Activated CD8-positive, alpha-beta memory T cell treated with anti-CD3 and anti-CD28 coated beads, Interleukin-2, amount 10 ng/mL, durations not matched to agents 7 days and 5 days (primary cell): ENCODE results near the gene SPIRE1. TPM values are rescaled to one million over a fixed set of nuclear protein-coding genes. Genes with fewer than 3 reads are reported as not detected.
"Not testable (repeated sequence)": the region's sequence is repeated elsewhere in the genome, so short reads cannot be mapped to it uniquely, and the experiment has no call there.

ENCODE experiments used
- ATAC-seq: fragments of 150-1000 bp; cut with Tn5 transposase; one replicate; pipeline ENCODE4 v1.10.0; 2021; ENCODE audit warnings: moderate library complexity
- CTCF ChIA-PET: fragments of 350-600 bp; sonication (Branson Sonifier 250); formaldehyde crosslinking; loops from one replicate; lab custom pipeline; 2021; ENCODE audit warnings: antibody characterized with exemption; lab: Charles Lee
- DNase-seq: peaks from one replicate; pipeline ENCODE4 v3.0.0-alpha.2; 2020
- H3K27ac Mint-ChIP-seq: one replicate; pipeline ENCODE4 v1.8.0; 2021; ENCODE audit warnings: mild to moderate bottlenecking, mixed read lengths
- H3K27me3 Mint-ChIP-seq: one replicate; pipeline ENCODE4 v1.8.0; 2021; ENCODE audit warnings: mixed read lengths
- H3K36me3 Mint-ChIP-seq: one replicate; pipeline ENCODE4 v1.8.0; 2021; ENCODE audit warnings: mild to moderate bottlenecking, mixed read lengths
- H3K4me1 Mint-ChIP-seq: one replicate; pipeline ENCODE4 v1.8.0; 2021; ENCODE audit warnings: mixed read lengths
- H3K4me3 Mint-ChIP-seq: one replicate; pipeline ENCODE4 v1.8.0; 2021; ENCODE audit warnings: mild to moderate bottlenecking, moderate library complexity, mixed read lengths
- H3K9me3 Mint-ChIP-seq: one replicate; pipeline ENCODE4 v1.8.0; 2022; ENCODE audit warnings: low read depth, mixed read lengths
- total RNA-seq, 2 experiments: library from RNA; stranded (reverse); gene quantifications; one replicate each; pipeline ENCODE4 v1.2.3, GENCODE V29; 2021

The SPIRE1 gene
- total RNA-seq, 2 experiments from 2014 or later = 3.4 to 9.6 TPM

DNA sequence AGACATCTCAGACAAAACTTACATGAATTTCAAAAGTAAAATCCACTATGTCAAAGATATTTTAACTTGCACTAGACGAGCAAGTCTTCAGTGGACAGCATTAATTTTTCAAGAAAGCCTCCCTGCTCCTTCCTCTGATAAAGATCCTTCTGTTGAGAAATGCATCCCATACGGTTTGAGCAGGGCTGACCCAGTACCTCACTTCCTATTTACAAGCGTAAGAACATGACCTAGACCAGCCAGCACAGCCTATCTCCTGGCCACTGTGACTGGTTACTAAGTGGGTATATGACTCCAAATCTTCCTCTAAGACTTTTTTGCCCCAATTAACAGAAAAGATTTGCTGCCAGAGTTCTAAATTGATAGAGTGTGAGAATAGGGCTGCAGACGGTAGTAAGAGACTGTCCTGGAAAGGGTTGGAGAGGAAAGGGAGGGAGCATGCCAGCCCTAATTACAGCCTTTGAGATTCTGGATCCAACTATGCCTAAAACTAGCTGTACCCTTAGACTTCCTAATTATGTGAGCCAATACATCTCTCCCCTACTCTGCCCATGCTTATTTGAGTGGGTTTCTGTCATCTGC is 141.8 kb downstream of the SPIRE1 start:
- DNase-seq = no peak
- ATAC-seq = no peak
- CTCF ChIA-PET = interaction anchor here (1.7 kb wide), 1 partner anchor 10 kb away, joined by 3 read pairs; no protein-coding TSS in a partner anchor
- Mint-ChIP-seq H3K9me3 (no peaks in the 10 kb centered on the region), H3K36me3 (no peaks in the 10 kb centered on the region), H3K4me1 (no peaks in the 10 kb centered on the region), H3K4me3 (no peak overlapping the region), H3K27ac (no peak overlapping the region), H3K27me3 (peaks cover 3% of the 10 kb centered on the region)

DNA sequence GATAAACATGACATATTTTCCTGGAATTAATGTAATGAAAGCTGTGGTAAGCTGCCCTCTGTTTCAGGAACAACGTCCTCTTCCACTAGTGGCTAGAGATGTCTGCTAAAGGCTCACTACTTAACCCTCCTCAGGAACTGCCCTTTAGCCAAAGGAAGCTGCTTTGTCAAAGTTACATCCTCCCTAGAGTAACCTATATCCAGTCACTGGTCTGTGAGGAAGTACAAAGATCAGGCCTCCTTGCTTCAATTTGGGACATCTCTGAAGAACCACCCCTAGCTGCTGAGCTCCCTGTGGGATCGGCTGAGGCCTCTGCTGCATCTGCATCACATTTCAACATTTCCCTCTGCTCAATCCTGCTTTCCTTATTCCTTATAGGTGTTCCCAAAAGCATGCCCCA is 142.4 kb downstream of the SPIRE1 start:
- H3K27ac Mint-ChIP-seq = no peak overlapping the region
- ATAC-seq = no peak
- H3K4me3 Mint-ChIP-seq = no peak overlapping the region
- no peaks in the 10 kb centered on the region for H3K9me3 Mint-ChIP-seq
- H3K36me3 Mint-ChIP-seq = no peaks in the 10 kb centered on the region
- CTCF ChIA-PET = interaction anchor here (1.7 kb wide), 1 partner anchor 9 kb away, joined by 3 read pairs; no protein-coding TSS in a partner anchor
- no peaks in the 10 kb centered on the region for H3K4me1 Mint-ChIP-seq
- peaks cover 3% of the 10 kb centered on the region for H3K27me3 Mint-ChIP-seq
- no peak for DNase-seq

DNA sequence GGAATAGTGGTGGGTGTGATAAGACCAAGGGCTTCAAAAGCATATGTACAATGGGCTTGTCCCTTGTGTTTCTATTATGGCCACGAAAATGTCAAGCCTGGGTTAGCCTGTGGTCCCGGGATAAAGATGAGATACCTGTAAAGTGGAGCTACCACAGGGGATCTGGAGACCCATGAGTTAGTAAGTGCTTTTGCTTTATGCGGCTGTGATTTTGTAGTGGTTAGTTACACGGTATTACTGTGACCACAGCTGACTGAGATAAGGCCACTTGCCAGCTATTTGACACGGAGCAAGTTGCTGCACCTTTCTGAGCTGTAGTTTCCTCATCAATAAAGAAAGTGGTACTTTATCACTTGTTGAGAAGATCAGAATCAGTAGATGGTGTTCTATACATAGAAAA is 150.9 kb downstream of the SPIRE1 start:
- no peak overlapping the region for H3K4me3 Mint-ChIP-seq

DNA sequence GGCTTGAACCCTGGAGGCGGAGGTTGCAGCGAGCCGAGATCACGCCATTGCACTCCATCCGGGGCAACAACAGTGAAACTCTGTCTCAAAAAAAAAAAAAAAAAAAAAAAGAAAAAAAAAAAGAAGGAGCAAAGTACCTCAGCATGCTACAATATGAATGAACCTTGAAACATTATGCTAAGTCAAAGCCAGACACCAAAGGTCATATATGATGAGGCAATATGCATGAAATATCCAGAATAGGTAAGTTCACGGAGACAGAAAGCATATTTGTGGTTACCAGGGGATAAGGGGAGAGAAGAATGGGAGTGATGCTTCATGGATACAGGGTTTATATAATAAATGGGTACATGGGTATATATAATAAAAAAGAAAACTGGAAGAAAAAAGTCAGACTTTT is 156.9 kb downstream of the SPIRE1 start:
- ATAC-seq (no peak), DNase-seq (no peak)
- Mint-ChIP-seq H3K9me3 (no peaks in the 10 kb centered on the region), H3K4me3 (no peak overlapping the region), H3K27me3 (no peaks in the 10 kb centered on the region), H3K27ac (no peak overlapping the region), H3K36me3 (peaks cover 5% of the 10 kb centered on the region), H3K4me1 (peaks cover 9% of the 10 kb centered on the region)
- CTCF ChIA-PET = no interaction called here

More for the DNA sequence above, 150.9 kb downstream of the SPIRE1 start:
- Mint-ChIP-seq H3K36me3 (peaks cover 3% of the 10 kb centered on the region), H3K27me3 (no peaks in the 10 kb centered on the region), H3K9me3 (no peaks in the 10 kb centered on the region), H3K4me1 (peaks cover 5% of the 10 kb centered on the region), H3K27ac (no peak overlapping the region)
- CTCF ChIA-PET = interaction anchor here (0.8 kb wide), 1 partner anchor 15 kb away, joined by 3 read pairs; no protein-coding TSS in a partner anchor
- no peak for DNase-seq
- ATAC-seq = no peak

DNA sequence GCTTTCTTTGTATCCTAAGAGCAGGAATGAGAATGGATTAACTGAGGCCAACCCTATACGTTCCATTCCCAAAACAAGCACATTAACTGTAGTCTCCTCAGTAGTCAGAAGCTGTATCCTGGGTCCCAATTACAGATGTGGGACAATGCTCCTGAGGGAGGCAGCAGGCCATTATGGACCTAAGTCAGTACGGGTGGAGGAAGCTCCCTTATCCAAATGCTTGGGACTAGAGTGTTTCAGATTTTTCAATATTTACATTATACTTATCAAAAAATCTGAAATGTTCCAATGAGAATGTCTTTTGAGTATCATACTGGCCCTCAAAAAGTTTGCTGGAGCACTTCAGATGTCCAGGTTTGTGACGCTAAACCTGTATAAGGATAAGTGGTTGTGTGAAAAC is 160.1 kb downstream of the SPIRE1 start:
- CTCF ChIA-PET = no interaction called here
- peaks cover 4% of the 10 kb centered on the region for H3K36me3 Mint-ChIP-seq
- H3K27me3 Mint-ChIP-seq = no peaks in the 10 kb centered on the region
- DNase-seq (no peak), ATAC-seq (no peak)
- peaks cover 4% of the 10 kb centered on the region for H3K4me1 Mint-ChIP-seq
- no peak overlapping the region for H3K27ac Mint-ChIP-seq
- H3K9me3 Mint-ChIP-seq = no peaks in the 10 kb centered on the region
- no peak overlapping the region for H3K4me3 Mint-ChIP-seq

DNA sequence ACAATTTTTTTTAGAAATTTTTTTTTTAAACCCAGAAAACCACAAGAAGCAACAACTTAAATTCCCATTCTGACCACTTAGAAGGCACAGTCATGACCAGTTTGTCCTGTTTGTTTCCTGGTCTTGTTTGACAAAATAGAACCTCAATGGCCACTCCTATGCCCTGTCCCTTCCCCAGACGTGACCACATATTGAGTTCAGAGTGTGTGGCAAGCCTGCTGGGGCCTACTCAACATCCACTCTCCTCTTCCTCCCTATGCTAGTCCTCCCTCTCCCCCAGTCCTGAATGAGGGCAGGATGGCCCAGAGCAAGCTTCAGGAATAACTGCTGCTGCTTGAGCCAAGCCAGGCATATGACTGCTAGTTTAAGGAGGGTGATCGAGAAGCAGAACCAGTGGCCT is 160.6 kb downstream of the SPIRE1 start:
- DNase-seq (no peak), ATAC-seq (no peak)
- H3K36me3 Mint-ChIP-seq = peaks cover 4% of the 10 kb centered on the region
- CTCF ChIA-PET = no interaction called here
- no peaks in the 10 kb centered on the region for H3K27me3 Mint-ChIP-seq
- H3K4me1 Mint-ChIP-seq = peaks cover 4% of the 10 kb centered on the region
- H3K4me3 Mint-ChIP-seq = no peak overlapping the region
- H3K9me3 Mint-ChIP-seq = no peaks in the 10 kb centered on the region
- no peak overlapping the region for H3K27ac Mint-ChIP-seq

DNA sequence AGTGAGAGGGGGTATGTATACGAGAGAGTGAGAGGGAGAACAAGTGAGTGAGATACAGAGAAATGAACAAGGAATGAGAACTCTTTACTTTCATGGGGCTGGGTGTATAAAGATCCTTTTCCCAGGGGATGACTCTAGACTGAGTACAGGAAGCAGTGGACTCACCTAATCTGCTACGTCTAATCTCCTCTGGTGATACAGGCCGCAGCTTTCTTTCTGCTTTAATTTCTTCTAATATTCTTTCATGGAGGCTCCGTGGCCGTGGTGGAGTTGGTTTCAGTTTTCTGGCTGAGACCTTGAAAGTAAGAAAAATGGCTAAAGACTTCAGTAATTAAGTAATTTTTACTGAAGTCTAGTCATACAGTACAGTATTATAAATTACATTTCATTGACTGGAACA is 165.0 kb downstream of the SPIRE1 start:
- CTCF ChIA-PET = interaction anchor here (0.8 kb wide), 1 partner anchor 13 kb away, joined by 3 read pairs; no protein-coding TSS in a partner anchor
- H3K4me1 Mint-ChIP-seq = no peaks in the 10 kb centered on the region
- DNase-seq (no peak), ATAC-seq (no peak)
- no peak overlapping the region for H3K4me3 Mint-ChIP-seq
- H3K9me3 Mint-ChIP-seq = no peaks in the 10 kb centered on the region
- H3K27me3 Mint-ChIP-seq = no peaks in the 10 kb centered on the region
- no peak overlapping the region for H3K27ac Mint-ChIP-seq
- H3K36me3 Mint-ChIP-seq = peaks cover 2% of the 10 kb centered on the region

DNA sequence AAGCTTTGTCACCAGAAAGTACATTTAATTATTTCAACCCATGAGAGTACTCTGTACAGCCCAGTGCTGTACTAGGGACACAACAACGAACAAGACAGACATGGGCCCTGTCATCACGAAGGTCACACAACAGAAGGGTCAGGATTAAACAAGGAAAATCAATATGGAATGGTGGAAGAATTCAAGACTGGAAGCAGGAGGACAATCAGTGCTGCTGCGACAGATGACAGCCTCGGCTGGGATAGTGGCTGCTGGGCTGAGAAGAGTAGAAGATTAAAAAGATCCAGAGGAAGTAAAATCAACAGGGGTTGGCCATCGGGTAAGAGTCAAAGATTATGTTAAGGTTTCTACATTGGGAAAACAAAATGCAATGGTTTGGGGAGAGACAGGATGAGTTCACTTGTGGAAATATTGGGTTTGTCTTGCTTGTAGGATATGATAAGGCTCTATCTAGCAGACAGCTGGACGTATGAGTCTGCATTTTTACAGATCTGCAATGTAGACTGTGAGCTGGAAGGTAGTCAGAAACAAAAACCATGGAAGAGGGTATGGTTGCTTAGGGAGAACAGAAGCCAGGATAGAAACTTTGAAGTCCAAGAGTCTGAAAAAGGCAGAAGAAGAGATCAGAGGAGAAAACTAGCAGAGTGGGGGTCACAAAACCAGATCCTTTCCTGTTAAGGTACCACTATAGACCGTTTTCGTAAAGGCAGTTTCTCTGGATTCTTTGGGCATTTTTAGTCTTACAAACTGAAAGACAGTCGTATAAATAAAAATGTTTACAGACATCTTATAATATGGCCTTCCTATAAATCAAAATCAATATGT is 166.1 kb downstream of the SPIRE1 start:
- H3K27me3 Mint-ChIP-seq = no peaks in the 10 kb centered on the region
- DNase-seq (no peak), ATAC-seq (no peak)
- no peaks in the 10 kb centered on the region for H3K4me1 Mint-ChIP-seq
- H3K36me3 Mint-ChIP-seq = peaks cover 2% of the 10 kb centered on the region
- CTCF ChIA-PET = interaction anchor here (0.8 kb wide), 1 partner anchor 12 kb away, joined by 3 read pairs; no protein-coding TSS in a partner anchor
- no peaks in the 10 kb centered on the region for H3K9me3 Mint-ChIP-seq
- H3K27ac Mint-ChIP-seq = no peak overlapping the region
- H3K4me3 Mint-ChIP-seq = no peak overlapping the region

DNA sequence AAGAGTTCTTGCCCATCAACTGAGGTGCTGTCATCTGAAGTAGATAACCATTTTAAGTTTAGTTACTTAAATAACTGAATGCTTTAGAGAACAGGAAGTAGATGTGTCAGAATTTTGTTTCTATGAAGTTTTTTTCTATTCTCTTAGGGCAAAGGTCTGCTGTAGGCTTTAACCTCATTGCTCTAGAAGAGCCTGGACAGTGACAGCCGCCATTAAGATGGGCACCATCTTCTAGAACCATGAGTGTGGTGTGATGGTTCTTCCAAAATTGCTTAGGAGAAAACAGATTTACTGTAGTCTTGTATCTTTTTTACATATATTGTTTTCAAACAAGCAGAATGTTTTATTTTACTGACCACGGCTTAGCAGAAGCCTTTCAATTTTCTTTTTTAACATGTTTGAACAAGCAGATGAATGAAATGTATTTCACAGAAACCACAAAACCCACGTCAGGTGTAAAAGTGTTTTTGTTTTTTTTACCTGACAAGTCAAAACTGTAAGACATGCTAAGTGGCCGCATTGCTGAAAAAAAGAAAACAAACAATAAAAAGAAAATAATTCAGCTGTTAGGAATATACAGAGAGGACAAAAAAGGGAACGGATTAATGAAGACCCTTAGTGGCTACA is 172.3 kb downstream of the SPIRE1 start:
- no peaks in the 10 kb centered on the region for H3K9me3 Mint-ChIP-seq
- H3K27me3 Mint-ChIP-seq = no peaks in the 10 kb centered on the region
- DNase-seq = no peak
- ATAC-seq = no peak
- no peaks in the 10 kb centered on the region for H3K36me3 Mint-ChIP-seq
- H3K4me3 Mint-ChIP-seq = no peak overlapping the region
- no peak overlapping the region for H3K27ac Mint-ChIP-seq
- H3K4me1 Mint-ChIP-seq = peaks cover 7% of the 10 kb centered on the region
- CTCF ChIA-PET = no interaction called here

DNA sequence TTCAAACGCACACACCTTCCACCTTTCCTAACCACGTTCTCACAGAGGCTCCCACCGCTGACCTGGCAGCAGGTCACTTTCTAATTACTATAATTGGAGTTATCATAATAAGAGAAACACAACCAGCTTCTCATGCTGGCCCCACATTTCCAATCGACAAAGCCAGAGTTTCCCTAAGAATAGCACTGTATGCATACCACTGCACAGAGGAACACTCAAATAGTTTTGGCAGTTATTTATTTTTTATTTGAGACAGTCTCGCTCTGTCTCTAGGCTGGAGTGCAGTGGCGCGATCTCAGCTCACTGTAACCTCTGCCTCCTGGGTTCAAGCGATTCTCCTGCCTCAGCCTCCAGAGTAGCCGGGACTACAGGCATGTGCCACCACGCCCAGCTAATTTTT is 176.0 kb downstream of the SPIRE1 start:
- not testable (repeated sequence) for H3K36me3 Mint-ChIP-seq, H3K9me3 Mint-ChIP-seq, H3K27me3 Mint-ChIP-seq, H3K4me3 Mint-ChIP-seq, DNase-seq, ATAC-seq, H3K27ac Mint-ChIP-seq, H3K4me1 Mint-ChIP-seq
- CTCF ChIA-PET = interaction anchor here (0.9 kb wide), 1 partner anchor 8 kb away, joined by 4 read pairs; no protein-coding TSS in a partner anchor

DNA sequence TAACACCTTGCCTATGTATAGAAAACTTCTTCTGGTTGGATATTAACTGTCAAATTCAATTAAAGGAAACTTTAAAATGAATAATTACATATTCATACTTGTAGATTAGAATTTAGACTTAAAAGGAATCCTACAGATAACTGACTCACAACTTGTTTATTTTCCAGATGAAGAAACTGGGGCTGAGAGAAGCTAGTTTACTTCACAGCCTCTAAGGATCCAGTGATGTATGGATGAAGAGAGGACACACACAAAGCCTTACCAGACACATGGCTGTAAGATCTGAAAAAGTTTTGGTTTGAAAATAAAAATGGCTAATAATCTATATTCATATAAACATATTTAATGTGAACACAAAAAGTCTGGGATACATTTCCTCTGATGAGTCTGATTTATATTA is 177.9 kb downstream of the SPIRE1 start:
- DNase-seq (no peak), ATAC-seq (no peak)
- Mint-ChIP-seq H3K27me3 (no peaks in the 10 kb centered on the region), H3K4me3 (no peak overlapping the region), H3K4me1 (peaks cover 1% of the 10 kb centered on the region), H3K36me3 (no peaks in the 10 kb centered on the region), H3K9me3 (no peaks in the 10 kb centered on the region), H3K27ac (no peak overlapping the region)
- CTCF ChIA-PET = interaction anchor here (1.1 kb wide), 1 partner anchor 13 kb away, joined by 3 read pairs; no protein-coding TSS in a partner anchor

DNA sequence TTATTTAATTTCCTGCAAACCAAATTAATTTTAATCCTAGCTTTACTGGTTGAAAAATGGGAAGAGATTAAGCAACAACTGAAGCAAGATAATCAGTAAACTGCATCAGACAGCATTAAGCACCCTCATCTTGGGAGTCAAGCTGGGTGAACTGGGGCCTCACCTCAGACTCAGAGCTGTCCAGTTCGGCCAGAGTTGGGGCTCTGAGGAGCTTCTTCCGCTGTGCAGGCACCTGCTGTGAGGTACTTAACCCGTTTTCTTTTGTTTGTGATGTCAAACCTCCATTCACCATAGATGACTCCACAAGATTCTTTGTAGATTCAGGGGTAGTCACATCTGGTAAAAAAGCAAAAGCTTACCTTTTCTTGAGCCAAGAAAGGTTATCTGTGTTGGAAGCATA is 178.4 kb downstream of the SPIRE1 start:
- Mint-ChIP-seq H3K27me3 (no peaks in the 10 kb centered on the region), H3K36me3 (no peaks in the 10 kb centered on the region), H3K4me3 (no peak overlapping the region), H3K9me3 (no peaks in the 10 kb centered on the region), H3K4me1 (peaks cover 1% of the 10 kb centered on the region), H3K27ac (no peak overlapping the region)
- CTCF ChIA-PET = interaction anchor here (0.7 to 1.1 kb wide), 2 partner anchors 13 to 23 kb away, joined by 3 read pairs; no protein-coding TSS in a partner anchor
- no peak for ATAC-seq
- no peak for DNase-seq

DNA sequence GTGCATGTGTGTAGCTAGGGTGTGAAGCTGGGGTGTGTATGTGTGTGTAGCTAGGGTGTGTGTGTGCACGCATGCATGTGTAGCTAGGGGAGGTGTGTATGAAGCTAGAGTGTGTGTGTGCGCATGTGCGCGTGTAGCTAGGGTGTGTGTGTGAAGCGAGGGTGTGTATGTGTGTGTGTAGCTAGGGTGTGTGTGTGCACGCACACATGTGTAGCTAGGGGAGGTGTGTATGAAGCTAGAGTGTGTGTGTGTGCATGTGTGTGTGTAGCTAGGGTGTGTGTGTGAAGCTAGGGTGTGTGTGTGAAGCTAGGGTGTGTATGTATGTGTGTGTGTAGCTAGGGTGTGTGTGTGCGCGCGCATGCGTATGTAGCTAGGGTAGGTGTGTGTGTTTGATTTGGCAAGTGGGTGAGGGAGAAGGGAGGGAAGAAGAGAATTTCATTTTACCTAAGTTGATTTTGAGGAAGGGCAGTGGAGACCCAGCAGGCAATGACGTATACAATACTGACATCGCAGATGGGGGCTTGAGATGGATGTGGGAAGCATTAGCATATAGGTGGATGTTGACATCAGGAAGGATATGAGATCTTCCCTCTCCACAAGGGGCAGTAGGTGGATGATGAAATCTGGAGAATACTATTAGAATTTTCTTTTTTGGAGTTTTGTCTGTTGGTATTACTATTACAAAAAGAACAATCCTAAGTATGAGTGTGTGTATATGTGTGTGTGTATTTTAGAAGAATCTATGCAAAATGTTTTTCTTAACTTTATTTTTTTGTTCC is 179.4 kb downstream of the SPIRE1 start:
- Mint-ChIP-seq H3K36me3 (no peaks in the 10 kb centered on the region), H3K27ac (no peak overlapping the region), H3K9me3 (no peaks in the 10 kb centered on the region), H3K27me3 (no peaks in the 10 kb centered on the region), H3K4me1 (peaks cover 1% of the 10 kb centered on the region), H3K4me3 (no peak overlapping the region)
- CTCF ChIA-PET = interaction anchor here (1.7 kb wide), 1 partner anchor 9 kb away, joined by 4 read pairs; no protein-coding TSS in a partner anchor
- ATAC-seq (no peak), DNase-seq (no peak)
